RPMI7951 (cell line): ENCODE data around the gene RPL10. TPM values are rescaled to one million over a fixed set of nuclear protein-coding genes. Genes with fewer than 3 reads are reported as not detected.
A peak's percentile ranks its signal among the peaks of the same experiment; 100 is the strongest.
"Not testable (repeated sequence)": the region's sequence is repeated elsewhere in the genome, so short reads cannot be mapped to it uniquely, and the experiment has no call there.

ENCODE experiments used
- DNase-seq: peaks from one replicate; pipeline ENCODE4 v3.0.0-alpha.2; 2012; ENCODE audit warnings: low read depth
- total RNA-seq: library from RNA; depleted of rRNA; stranded (reverse); fragments of >200 nt; shearing (Covaris generic); gene quantifications from 2 replicates; pipeline ENCODE4 v1.2.3, GENCODE V29; 2014

Gene RPL10
- total RNA-seq, 1 experiment from 2014 or later = 2,378 TPM

GRCh38 chrX:154378059-154378798, 19.9 kb upstream of the RPL10 start:
- DNase-seq = peak; percentile 58

- DNase-seq = peak; percentile 94
These were observed 19.2 kb upstream of the RPL10 start, which contains the start of gene EMD for GRCh38 chrX:154378799-154379568. Gene EMD (plus strand): TSS chrX:154379295. CDS start chrX:154379485, 190 bp downstream.

- no peak for DNase-seq
These were observed 18.6 kb upstream of the RPL10 start for GRCh38 chrX:154379569-154379951.

- DNase-seq = no peak
These were observed 18.0 kb upstream of the RPL10 start for GRCh38 chrX:154380153-154380552.

- DNase-seq = no peak
These were observed 17.4 kb upstream of the RPL10 start for GRCh38 chrX:154380787-154381186.

- no peak for DNase-seq
These were observed 16.9 kb upstream of the RPL10 start for GRCh38 chrX:154381271-154381670.

GRCh38 chrX:154382483-154383069, 15.6 kb upstream of the RPL10 start:
- no peak for DNase-seq

- no peak for DNase-seq
These were observed 14.6 kb upstream of the RPL10 start for GRCh38 chrX:154383359-154384283.

- DNase-seq = no peak
These were observed 13.8 kb upstream of the RPL10 start for GRCh38 chrX:154384284-154384892.

GRCh38 chrX:154388094-154388493, 10.1 kb upstream of the RPL10 start:
- not testable (repeated sequence) for DNase-seq

GRCh38 chrX:154388649-154389048, 9.5 kb upstream of the RPL10 start:
- not testable (repeated sequence) for DNase-seq

- DNase-seq = not testable (repeated sequence)
These were observed 8.1 kb upstream of the RPL10 start for GRCh38 chrX:154389812-154390747.

GRCh38 chrX:154396363-154396762, 1.8 kb upstream of the RPL10 start:
- DNase-seq = not testable (repeated sequence)

- peak; percentile 64 for DNase-seq
These were observed 947 bp upstream of the RPL10 start for GRCh38 chrX:154396973-154397887.

GRCh38 chrX:154398668-154399526, 720 bp downstream of the RPL10 start:
- peak; percentile 73 for DNase-seq

- peak; percentile 25 for DNase-seq
These were observed 1.6 kb downstream of the RPL10 start for GRCh38 chrX:154399527-154400368.

- not testable (repeated sequence) for DNase-seq
These were observed 2.2 kb downstream of the RPL10 start for GRCh38 chrX:154400369-154400817.
